Suppressor macrophage treated with lipopolysaccharide for 1 hour (primary cell): ENCODE measurements around the gene CES3.

Experiments
- DNase-seq, 3 donors: peaks; one replicate each; pipeline ENCODE4 v3.0.0-alpha.2; 2020 to 2022

The CES3 gene

GRCh38 chr16:67011274-67011673, 50.2 kb downstream of the CES3 start:
- DNase-seq = no peak

GRCh38 chr16:67013233-67013822, 52.3 kb downstream of the CES3 start:
- DNase-seq = no peak

- peak; percentile 49 to 73 (median 51) for DNase-seq
These were observed 53.0 kb downstream of the CES3 start for GRCh38 chr16:67013823-67014633.

GRCh38 chr16:67014634-67015312, 53.7 kb downstream of the CES3 start:
- DNase-seq = no peak

DNA sequence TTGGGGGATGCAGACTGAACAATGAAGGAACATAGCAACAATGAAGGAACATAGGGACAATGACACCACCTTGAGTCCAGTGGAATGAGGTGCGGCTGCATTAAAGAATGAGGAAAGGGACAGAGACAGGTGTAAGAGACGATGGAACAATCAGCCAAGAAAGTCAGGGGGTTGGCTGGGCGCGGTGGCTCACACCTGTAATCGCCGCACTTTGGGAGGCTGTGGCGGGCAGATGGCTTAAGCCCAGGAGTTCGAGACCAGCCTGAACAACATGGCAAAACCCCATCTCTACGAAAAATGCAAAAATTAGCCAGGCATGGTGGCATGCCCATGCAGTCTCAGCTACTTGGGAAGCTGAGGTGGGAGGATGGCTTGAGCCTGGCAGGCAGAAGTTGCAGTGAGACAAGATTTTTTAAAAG, 54.3 kb downstream of the CES3 start:
- DNase-seq = no peak

- DNase-seq = peak in 1 of 3 donors; percentile 13
These were observed 55.1 kb downstream of the CES3 start for GRCh38 chr16:67016143-67016542.

DNA sequence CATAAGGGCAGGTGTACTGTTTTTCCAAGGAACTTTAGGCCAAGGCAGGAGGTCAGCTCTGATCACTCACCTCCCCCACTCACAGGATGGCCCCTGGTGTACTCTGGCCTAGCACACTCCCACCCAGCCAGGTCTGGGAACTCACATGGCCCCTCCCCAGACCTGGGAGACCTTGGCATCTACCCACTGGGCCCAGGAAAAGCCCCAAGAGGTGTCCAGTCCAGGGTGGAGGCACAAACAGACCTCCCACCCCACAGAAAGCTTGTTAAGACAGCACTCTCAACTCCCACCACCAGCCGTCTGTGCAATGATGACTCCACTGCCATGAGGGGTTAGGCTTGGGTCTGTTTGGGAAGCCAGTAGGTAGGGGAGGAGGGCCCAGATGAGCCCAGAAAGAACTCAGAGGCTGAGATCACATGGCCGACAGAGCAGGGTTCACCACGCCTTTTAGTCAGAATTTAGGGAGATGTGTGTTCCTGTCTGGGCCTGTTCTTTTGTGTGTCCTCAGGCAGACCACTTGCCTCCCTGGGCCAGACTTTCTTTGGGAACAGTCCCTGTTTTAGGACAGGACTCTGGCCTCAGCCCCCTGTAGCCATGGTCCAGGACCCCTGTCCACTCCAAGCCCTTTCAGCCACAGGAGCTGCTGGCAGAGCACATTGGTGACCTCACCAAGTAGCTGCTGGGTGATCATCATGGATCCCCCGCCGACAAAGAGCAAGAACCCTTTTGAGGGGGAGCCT, 55.8 kb downstream of the CES3 start:
- DNase-seq = no peak

DNA sequence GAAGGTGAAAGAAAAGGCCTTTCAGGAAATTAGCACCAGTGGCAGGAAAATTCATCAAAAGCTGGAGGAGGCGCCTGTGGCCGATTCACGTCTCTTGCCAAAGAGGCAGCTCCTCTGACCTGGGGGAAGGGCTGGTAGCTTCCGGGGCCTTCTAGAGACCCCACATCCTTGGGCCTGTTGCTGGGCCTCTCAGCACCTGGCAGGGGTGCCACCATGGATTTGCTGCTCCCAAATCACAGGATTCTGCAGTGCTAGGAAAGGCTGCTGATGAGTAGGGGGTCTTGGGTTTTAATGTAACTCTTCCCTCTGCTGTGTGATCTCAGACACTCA, 56.3 kb downstream of the CES3 start:
- DNase-seq = no peak

GRCh38 chr16:67017810-67018488, 56.9 kb downstream of the CES3 start:
- peak; percentile 78 to 82 (median 78) for DNase-seq

DNA sequence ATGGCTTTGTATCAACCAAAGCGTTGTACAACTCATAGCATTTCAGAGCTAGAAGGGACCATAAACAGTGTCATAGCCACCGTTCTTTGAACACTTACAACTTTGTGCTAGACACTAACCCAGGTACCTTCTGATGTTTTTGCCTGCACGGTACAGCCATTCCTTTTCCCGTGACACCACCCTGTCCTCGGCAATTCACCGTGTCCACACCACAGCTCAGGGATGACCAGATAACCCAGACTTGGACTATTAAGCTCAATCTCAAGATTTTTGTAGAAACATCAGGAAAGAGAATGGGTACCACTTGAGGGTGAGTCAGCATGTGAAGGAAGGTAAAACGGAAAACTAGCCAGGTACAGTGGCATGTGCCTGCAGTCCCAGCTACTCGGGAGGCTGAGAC, 58.1 kb downstream of the CES3 start:
- DNase-seq = no peak

GRCh38 chr16:67021321-67021720, 60.3 kb downstream of the CES3 start:
- no peak for DNase-seq

DNA sequence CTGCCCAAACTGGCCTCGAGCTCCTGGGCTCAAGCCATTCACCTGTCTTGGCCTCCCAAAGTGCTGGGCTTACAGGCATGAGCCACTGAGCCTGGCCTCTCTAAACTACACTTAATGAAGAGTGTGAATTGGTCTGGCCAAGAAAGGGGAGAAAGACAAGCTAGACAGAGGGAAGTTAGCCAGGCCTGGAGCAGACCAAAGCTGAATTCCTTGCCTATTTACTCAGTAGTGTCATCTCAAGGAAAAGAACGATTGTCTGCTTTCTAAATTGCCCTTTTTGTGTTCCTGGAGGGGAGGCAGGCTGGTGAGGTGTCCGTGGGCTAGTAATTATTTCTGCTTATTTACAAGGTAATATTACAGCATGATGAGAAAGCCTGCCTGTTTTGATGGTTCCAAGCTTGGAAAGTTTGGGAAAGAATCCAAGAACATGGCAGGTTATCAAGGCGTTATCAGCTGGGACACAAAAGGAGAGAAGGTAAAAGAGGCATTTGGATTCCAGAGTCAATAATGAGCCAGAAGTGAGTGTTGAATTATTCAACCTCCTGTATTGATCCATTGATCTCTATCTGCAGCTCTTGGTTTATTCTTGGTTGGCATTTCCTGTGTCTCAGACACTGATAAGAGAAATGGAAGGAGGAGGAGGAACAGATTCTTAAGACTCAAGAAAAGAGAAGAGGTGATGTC, 61.6 kb downstream of the CES3 start:
- DNase-seq = no peak

GRCh38 chr16:67023689-67024088, 62.6 kb downstream of the CES3 start:
- no peak for DNase-seq
